HG03060 (cell line): ENCODE data around the gene PI16.

Experiments used
- ATAC-seq: cut with Tn5 transposase; IDR thresholded peaks from one replicate; pipeline ENCODE4 v1.9.1; 2021; ENCODE audit warnings: low read depth, moderate number of reproducible peaks; ENCODE audit not compliant: unreplicated experiment

PI16 gene

DNA sequence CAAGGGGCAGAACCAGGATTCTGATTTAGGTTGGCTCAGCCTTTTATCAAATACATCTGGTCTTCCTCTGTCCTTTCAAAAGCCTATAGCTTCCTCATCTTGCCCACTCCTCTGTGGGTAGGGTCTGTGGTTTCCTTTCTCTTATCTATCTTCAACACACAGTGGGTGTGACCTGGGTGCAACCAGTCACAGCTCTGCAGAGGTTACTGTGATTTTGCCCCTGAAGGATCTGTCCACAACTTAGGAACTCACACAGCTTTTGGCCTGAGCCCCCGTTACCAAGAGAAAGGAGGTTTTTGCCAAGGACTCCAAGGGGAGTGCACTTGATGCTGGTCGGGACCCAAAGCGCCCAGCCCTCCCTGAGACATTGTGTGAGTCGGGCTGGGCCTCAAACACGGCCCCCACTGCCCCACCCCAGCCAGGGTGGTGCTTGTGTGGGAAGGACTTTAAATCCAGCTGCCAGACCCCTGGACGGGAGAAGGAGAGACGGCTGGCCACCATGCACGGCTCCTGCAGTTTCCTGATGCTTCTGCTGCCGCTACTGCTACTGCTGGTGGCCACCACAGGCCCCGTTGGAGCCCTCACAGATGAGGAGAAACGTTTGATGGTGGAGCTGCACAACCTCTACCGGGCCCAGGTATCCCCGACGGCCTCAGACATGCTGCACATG is at the start of gene PI16:
Gene PI16 (plus strand): TSS at position 477 of the 670 bp plus-strand sequence. CDS start 23 bp downstream, at position 500.
- no peak for ATAC-seq

DNA sequence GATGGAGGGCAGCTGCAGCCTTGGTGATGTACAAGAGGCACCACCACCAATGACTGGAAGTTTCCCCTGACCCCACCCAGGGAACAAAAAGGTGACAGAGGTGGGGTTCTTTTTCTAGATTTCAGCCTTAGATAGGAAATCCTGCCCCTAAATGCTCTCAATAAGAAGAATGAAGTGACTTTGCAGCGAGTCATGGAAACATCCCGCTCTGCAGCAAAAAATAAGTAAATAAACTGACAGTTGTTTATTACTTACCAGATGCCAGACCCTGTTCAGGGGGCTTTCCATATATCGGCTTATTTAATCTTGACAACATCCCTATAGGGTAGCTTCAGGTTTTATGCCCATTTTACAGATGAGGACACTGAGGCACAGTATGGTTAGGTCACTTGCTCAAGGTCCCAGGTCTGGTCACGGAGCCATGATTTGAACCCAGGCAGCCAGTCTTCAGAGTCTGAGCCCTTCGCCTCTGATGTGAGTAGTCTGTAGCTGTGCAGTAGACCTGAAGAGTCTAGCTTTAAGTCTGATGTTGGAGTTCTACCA is 49.6 kb upstream of the PI16 start:
- no peak for ATAC-seq

DNA sequence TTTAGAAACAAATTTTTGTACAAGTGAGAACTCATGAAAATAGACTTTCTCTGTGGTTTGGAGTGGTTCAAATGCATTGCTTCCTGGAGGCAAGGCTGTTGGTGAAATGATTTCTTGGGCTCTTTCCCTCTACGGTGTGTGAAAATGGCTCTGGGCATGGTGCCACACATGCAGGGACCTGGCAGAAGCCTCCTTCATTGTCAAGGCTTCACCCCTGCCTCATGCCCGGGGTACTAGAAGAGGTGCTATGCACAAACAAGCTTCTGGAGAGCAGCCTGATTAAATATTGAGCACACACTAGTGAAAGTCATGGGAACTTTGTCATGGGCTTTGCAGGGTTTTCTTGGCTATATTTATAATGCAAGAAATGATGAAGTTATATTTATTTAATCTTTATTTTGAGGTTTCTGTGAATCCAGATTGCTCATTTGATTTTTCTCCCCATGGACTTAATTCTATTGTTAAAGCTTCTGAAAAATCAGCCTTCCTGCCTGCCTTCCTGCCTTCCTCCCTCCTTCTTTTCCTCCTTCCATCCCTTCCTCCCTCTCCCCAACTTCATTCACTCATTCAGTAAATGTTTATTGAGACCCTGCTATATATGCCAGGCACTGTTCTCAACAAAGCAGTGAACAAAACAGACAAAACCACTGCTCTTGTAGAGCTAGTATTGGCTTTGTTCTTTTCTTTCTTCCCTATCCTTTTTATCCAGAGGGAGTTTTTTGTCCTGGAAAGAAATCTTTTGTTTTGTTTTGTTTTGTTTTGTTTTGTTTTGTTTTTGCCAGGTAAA is 47.8 kb upstream of the PI16 start:
- ATAC-seq, result no peak

- no peak for ATAC-seq
These were observed 46.8 kb upstream of the PI16 start for GRCh38 chr6:36907781-36908180.

DNA sequence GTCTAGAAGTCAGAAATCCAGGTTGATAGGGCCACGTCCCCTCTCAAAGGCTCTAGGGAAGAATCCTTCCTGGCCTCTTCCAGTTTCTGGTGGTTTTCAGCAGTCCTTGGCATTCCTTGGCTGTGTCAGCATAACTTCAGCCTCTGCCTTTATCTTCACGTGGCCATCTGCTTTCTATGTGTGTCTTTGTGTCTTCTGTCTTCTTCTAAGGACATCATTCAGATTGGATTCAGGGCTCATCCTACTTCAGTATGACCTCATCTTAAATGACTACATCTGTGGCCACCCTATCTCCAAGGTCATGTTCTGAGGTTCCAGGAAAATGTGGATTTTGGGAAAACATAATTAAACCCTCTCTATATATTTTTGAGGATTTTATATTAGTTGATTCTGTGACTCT is 45.8 kb upstream of the PI16 start:
- no peak for ATAC-seq

GRCh38 chr6:36912030-36912454 is 42.5 kb upstream of the PI16 start:
- ATAC-seq, result no peak

DNA sequence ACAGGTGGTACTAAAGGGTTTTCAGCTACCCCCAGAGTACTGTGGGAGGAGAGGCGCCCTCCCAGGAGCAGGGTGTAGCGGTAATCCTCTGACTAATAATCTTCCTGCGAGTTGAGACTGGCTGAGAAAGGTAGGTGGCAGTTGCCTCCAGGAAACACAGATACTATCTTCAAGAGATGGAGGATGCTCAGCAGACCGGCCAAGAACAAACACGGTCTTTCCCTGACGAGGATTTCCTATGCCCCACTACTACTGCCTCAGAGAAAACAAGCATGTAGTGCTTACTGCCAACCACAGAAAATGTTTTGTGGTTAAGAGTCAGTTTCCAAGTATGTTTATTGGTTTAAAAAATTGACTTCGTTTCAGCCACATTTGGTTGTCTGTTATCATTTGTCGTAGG is 42.0 kb upstream of the PI16 start:
- peak; percentile 77 for ATAC-seq

DNA sequence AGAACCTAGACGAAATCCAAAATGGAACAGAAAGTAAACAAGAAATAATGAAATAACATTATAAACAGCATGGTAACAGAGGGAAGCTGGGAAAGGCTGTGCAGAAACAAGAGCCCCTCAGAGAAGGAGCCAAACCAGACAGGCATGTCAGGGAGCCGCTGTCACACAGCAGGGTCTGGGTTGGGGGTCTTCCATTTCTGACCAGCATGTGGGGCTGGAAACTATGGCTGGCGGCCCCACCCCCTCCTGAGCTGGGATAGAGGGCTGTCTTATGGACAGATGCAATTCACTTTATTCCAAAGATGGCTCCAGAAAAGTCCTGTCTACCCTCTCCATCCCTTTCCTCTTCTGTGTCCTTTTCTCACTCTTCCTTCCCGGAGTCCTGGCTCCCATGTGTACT is 41.5 kb upstream of the PI16 start:
- no peak for ATAC-seq

DNA sequence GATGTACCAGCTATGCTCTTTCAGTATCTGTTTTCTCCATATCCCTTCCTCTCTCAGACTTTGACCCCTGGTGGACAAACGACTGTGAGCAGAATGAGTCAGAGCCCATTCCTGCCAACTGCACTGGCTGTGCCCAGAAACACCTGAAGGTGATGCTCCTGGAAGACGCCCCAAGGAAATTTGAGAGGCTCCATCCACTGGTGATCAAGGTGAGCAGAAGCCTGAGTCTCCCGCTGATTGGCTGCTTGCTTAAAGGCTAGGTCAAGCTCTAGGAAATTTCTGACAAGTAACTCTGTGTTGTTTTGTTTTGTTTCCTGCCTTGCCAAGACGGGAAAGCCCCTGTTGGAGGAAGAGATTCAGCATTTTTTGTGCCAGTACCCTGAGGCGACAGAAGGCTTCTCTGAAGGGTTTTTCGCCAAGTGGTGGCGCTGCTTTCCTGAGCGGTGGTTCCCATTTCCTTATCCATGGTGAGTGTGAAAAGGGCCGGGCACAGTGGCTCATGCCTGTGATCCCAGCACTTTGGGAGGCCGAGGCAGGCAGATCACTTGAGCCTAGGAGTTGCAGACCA is 40.2 kb upstream of the PI16 start:
- ATAC-seq, result no peak

GRCh38 chr6:36915599-36915998 is 38.9 kb upstream of the PI16 start:
- no peak for ATAC-seq

GRCh38 chr6:36916126-36916525 is 38.4 kb upstream of the PI16 start:
- no peak for ATAC-seq

GRCh38 chr6:36917541-36918193 is 36.9 kb upstream of the PI16 start:
- ATAC-seq, result no peak

- ATAC-seq, result no peak
These were observed 34.5 kb upstream of the PI16 start for GRCh38 chr6:36920049-36920448.

DNA sequence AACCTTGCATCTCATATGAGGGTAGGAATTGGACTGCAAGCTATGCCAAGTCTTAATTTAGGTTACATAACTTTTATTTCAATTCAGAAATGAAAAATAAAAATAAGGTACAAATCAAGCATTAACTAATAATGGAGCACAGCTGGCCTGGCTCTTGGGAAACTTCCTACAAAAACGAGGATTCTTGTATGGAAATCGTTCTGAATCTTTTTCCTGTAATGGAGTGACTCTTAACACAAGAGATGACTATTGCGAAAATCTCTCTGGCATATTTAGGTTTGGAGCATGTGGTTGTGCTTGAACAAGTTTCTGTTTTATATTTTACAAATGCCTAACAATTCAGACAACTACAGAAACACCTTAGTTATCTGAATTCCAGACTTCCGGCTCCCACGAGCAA is 34.0 kb upstream of the PI16 start:
- ATAC-seq, result no peak

GRCh38 chr6:36924131-36924530 is 30.4 kb upstream of the PI16 start:
- no peak for ATAC-seq

DNA sequence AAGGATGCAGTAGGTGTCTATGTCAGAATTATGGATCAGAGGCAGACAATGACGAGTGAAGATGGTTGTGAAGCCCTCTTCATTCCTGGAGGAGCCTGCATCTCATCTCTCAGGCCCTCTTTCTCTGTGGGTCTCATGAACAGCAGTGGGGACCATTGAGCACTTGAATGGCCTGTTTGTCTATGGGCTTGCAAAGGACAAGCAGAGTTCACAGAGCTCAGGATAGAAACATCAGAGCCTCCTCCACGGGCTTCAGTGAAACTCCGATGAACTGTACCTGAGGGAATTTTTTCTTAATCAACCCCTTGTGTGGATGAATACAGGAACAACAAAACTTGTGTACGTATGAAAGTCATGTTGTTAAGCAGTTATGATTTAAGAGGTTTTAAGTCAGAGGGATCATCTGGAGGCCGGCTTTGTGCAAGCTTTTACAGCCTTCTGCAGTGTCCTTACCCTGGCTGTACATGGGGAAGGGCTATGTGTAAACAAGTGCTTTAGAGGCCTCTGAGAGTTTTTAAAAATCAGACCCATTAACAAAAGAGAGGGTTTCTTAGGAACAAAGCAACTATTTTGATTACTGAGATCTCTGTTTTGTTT is 29.7 kb upstream of the PI16 start:
- no peak for ATAC-seq

DNA sequence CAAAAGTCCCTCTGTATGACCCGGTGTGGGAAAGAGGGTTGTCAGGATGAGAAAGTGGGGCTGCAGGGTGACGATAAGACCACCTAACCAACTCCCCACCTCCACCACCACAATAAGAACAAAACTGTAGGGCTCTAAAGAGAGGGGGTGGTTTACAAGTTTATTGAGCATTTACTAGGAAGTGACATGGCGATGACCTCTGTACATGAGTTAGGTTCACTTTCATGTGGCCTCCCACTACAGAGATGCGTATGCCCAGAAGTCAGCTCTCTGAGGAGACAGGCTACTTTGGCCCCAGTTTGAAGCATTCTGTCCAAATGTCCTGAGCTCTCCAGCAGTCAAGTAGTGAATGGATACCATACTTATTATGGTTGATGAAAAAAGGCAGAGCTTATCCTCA is 28.7 kb upstream of the PI16 start:
- ATAC-seq, result no peak

- ATAC-seq, result no peak
These were observed 27.6 kb upstream of the PI16 start for GRCh38 chr6:36926708-36927513.

GRCh38 chr6:36927691-36928546 is 26.6 kb upstream of the PI16 start:
- no peak for ATAC-seq
